ENCODE data around the gene KCNK3. TPM values are rescaled to one million over a fixed set of nuclear protein-coding genes. Genes with fewer than 3 reads are reported as not detected.
A peak's percentile ranks its signal among the peaks of the same experiment; 100 is the strongest.

Gene KCNK3
- total RNA-seq, 1 donor, result 2.3 TPM

DNA sequence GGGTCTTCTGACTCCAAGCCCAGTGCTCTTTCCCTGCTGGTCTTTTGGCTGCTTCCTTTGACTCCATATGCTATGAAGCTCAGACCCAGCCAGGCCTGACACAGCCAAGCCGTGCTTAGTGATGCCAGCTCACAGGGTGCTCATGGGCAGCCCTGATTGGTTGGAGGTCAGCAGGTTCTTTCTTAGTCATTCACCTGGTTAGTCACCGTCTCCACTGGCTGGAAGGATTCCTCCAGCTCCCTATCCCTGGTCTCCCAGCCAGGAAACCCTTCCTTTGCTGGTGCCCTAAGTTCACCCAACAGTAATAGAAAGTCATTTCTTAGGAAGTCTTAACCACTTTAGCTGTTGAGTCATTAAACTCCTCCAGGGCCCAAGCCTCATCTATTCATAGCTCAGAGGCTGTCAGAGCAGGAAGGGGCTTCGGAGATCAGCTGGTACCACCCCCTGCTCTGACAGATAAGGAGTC lies 3.9 kb downstream of the KCNK3 start:
- DNase-seq (ENCODE audit: low read depth), result peak; percentile 83
- TF ChIP-seq, protein P1, sequence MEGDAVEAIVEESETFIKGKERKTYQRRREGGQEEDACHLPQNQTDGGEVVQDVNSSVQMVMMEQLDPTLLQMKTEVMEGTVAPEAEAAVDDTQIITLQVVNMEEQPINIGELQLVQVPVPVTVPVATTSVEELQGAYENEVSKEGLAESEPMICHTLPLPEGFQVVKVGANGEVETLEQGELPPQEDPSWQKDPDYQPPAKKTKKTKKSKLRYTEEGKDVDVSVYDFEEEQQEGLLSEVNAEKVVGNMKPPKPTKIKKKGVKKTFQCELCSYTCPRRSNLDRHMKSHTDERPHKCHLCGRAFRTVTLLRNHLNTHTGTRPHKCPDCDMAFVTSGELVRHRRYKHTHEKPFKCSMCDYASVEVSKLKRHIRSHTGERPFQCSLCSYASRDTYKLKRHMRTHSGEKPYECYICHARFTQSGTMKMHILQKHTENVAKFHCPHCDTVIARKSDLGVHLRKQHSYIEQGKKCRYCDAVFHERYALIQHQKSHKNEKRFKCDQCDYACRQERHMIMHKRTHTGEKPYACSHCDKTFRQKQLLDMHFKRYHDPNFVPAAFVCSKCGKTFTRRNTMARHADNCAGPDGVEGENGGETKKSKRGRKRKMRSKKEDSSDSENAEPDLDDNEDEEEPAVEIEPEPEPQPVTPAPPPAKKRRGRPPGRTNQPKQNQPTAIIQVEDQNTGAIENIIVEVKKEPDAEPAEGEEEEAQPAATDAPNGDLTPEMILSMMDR (IDR thresholded peaks at IDR 0.05; ENCODE audit: insufficient read depth, low read length), result no peak
- H3K4me3 ChIP-seq (ENCODE audit: low read depth, low read length), result no peak overlapping the region

DNA sequence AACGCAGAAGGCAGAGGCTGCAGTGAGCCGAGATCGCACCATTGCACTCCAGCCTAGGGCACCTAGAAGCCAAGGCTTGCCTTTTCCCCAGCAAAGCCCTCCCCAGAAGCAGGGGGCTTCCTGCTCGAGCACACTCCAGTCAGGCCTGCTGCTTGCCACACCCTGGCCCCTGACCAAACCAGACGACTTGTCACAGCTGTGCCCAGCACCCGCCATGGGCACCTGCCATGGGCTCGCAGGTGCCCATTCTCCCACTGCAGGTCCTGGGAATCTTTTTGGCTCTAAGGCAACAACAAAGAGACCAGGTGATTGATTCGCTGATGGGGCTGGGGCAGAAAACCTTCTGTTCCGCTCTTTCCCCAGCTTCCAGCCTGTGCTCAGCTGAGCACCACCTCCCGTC lies 4.9 kb downstream of the KCNK3 start:
- H3K4me3 ChIP-seq (ENCODE audit: low read depth, low read length), result no peak overlapping the region
- DNase-seq (ENCODE audit: low read depth), result no peak
- TF ChIP-seq, protein P1 (IDR thresholded peaks at IDR 0.05; ENCODE audit: insufficient read depth, low read length), result no peak

DNA sequence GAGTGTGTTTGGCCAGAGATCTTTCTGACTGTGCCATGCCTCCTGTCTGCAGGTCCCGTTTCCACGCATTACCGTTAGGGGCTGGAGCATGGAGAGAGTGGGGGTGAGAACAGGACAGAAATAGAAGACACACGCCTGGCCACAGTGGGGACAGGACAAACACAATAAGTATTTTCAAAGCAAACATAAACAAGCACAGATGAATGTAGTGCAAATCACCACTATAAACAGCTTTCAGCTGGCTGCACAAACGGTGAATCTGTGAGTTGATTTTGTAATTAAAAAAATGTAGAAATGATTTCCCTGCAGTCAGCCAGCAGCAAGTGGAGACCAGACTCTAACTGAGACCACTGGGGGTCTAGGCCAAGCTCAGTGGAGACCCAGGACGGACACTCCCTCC lies 6.8 kb downstream of the KCNK3 start:
- DNase-seq (ENCODE audit: low read depth), result no peak
- TF ChIP-seq, protein P1 (IDR thresholded peaks at IDR 0.05; ENCODE audit: insufficient read depth, low read length), result no peak
- H3K4me3 ChIP-seq (ENCODE audit: low read depth, low read length), result no peak overlapping the region

DNA sequence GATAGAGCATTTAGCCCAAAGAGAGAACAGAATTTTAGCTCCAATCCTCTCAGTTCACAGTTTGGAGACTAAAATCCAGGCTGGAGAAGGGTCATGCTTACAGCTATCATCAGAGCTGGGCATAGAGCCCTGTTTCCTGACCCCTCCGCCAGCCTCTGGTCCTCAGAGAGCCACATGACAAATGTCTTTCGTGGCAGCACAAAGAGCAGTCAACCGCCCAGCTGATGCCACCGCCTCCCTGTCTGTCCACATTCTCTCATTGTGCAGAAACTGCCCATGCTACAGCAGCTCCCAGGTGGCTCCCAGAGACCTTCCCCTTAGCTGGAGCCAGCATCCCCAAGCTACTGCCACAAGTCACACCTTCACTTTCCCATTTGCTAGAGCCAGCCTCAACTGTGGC lies 7.6 kb downstream of the KCNK3 start:
- TF ChIP-seq, protein P1 (IDR thresholded peaks at IDR 0.05; ENCODE audit: insufficient read depth, low read length), result no peak
- DNase-seq (ENCODE audit: low read depth), result no peak
- H3K4me3 ChIP-seq (ENCODE audit: low read depth, low read length), result no peak overlapping the region

DNA sequence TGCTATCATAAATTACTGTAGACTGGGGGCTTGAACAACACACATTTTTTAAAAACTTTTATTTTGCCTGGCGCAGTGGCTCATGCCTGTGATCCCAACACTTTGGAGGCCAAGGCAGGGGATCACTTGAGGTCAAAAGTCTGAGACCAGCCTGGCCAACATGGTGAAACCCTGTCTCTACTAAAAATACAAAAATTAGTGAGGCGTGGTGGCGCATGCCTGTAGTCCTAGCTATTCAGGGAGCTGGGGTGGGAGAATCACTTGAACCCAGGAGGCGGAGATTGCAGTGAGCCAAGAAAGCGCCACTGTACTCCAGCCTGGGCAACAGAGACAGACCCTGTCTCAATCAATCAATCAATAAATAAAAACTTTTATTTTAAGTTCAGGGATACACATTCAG lies 9.1 kb downstream of the KCNK3 start:
- no peak overlapping the region for H3K4me3 ChIP-seq (ENCODE audit: low read depth, low read length)
- DNase-seq (ENCODE audit: low read depth), result no peak
- TF ChIP-seq, protein P1 (IDR thresholded peaks at IDR 0.05; ENCODE audit: insufficient read depth, low read length), result no peak

DNA sequence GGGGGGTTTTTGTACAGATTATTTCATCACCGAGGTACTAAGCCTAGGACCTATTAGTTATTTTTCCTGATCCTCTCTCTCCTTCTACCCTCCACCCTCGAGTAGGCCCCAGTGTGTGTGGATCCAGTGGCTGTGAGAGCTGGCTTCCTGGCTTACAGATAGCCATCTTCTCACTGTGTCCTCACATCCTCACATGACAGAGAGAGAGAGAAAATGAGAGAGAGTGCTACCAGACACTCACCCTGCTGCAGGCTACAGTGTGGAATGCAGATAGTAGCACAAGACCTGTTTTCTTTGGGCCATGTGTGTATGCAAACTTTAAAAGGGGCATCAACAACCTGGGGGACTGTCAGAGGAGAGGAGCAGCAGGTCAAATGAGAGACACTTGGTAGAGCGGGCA lies 9.5 kb downstream of the KCNK3 start:
- no peak overlapping the region for H3K4me3 ChIP-seq (ENCODE audit: low read depth, low read length)
- TF ChIP-seq, protein P1 (IDR thresholded peaks at IDR 0.05; ENCODE audit: insufficient read depth, low read length), result no peak
- no peak for DNase-seq (ENCODE audit: low read depth)

DNA sequence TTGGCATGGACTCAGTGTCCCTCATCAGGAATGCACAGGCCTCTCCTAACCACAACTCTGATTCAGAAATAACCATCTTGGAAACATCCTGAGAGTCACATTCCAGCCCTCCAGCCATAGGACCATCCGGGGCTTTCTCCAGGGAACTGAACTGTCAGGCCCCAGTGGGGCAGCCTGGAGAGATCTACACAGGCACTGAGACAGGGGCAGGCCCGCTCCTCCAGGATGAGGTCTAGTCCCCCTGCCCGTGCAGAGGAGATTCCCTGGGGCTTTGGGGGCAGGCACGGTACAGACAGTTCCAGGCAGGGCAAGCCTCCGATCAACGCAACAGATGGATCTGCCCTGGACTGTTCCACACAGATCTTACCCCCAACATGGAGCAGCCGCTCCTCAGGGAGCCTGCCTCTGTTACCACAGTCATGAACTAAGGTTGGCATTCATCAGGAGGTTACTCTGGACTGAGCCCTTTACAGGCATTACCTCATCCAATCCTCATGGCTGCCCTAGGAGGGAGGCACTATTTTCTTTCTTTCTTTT lies 12.0 kb downstream of the KCNK3 start:
- TF ChIP-seq, protein P1 (IDR thresholded peaks at IDR 0.05; ENCODE audit: insufficient read depth, low read length), result no peak
- DNase-seq (ENCODE audit: low read depth), result peak; percentile 48

More for the DNA sequence above, 12.0 kb downstream of the KCNK3 start:
- H3K4me3 ChIP-seq (ENCODE audit: low read depth, low read length), result no peak overlapping the region
